ENCODE data around the gene ATP9A. TPM values are rescaled to one million over a fixed set of nuclear protein-coding genes. Genes with fewer than 3 reads are reported as not detected.

ATP9A gene
- total RNA-seq, 2 experiments from 2014 or later, result 0.58 to 0.65 TPM

DNA sequence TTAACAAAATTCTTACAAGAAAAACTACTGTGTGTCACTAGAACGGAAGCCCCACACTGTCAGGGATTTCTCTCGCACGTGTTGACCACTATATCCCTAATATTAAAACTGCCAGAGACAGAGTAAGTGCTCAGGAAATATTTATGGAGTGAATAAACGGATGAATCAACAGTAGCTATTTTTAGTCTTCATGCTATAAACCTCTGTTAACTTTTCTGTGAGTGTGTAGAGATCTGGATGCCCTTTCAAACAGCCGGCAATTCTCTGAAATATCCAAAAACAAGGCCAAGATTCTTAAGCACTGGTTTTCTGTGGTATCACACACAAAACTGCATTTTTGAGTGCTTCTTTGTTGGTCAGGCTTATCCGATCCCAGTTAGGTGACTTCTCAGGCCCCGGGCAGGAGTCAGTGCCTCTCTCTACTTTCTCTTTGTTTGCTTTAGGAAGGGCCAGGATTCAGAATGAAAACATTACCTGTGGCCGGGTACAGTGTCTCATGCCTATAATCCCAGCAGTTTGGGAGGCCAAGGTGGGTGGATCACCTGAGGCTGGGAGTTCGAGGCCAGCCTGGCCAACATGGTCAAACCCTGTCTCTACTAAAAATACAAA lies 15.7 kb downstream of the ATP9A start:
- Mint-ChIP-seq H3K4me3 (no peak overlapping the region), H3K27me3 (no peaks in the 10 kb centered on the region), H3K9me3 (no peaks in the 10 kb centered on the region), H3K27ac (no peak overlapping the region), H3K4me1 (ENCODE audit: low read depth) (peaks cover 3% of the 10 kb centered on the region), H3K36me3 (ENCODE audit: low read depth) (no peaks in the 10 kb centered on the region)
- POLR2A ChIA-PET, result no interaction called here
- TF ChIP-seq, protein P1, sequence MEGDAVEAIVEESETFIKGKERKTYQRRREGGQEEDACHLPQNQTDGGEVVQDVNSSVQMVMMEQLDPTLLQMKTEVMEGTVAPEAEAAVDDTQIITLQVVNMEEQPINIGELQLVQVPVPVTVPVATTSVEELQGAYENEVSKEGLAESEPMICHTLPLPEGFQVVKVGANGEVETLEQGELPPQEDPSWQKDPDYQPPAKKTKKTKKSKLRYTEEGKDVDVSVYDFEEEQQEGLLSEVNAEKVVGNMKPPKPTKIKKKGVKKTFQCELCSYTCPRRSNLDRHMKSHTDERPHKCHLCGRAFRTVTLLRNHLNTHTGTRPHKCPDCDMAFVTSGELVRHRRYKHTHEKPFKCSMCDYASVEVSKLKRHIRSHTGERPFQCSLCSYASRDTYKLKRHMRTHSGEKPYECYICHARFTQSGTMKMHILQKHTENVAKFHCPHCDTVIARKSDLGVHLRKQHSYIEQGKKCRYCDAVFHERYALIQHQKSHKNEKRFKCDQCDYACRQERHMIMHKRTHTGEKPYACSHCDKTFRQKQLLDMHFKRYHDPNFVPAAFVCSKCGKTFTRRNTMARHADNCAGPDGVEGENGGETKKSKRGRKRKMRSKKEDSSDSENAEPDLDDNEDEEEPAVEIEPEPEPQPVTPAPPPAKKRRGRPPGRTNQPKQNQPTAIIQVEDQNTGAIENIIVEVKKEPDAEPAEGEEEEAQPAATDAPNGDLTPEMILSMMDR (IDR thresholded peaks at IDR 0.05), result no peak
- intact Hi-C loops (cut with micrococcal nuclease), result no loop called here
- CTCF ChIA-PET, result no interaction called here
- DNase-seq (no peak), ATAC-seq (no peak)

DNA sequence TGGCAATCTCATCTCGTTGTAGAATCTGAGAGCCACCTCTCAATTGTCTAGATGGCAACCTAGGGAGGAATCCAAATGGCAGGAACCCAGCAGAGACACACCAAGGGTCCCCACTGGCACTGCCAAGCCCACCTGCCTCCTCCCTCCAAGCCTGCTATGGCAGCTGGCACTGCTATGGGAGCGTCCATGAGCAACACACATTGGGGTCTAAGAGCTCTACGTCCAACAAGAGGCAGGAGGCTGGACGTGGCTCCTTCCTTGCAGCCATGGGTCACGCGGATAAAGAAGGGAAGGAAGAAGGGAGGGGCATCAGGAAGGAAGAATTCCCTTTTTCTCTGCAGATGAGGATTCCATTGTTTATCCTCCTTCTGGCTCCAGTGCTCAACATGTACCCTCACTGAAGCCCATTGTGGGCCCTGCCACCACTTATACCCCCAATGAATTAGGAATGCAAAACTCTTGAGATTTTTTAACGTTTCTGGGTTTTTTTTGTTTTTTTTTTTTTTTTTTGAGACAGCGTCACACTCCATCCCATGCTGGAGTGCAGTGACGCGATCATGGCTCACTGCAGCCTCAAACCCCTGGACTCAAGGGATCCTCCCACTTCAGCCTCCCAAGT lies 17.3 kb downstream of the ATP9A start:
- DNase-seq (no peak), ATAC-seq (no peak)
- no peak overlapping the region for H3K4me3 Mint-ChIP-seq
- ChIA-PET CTCF (no interaction called here), POLR2A (no interaction called here)
- TF ChIP-seq, protein P1 (IDR thresholded peaks at IDR 0.05), result no peak
- no peak overlapping the region for H3K27ac Mint-ChIP-seq
- H3K36me3 Mint-ChIP-seq (ENCODE audit: low read depth), result no peaks in the 10 kb centered on the region
- no peaks in the 10 kb centered on the region for H3K9me3 Mint-ChIP-seq
- H3K4me1 Mint-ChIP-seq (ENCODE audit: low read depth), result peaks cover 3% of the 10 kb centered on the region
- peaks cover under 1% of the 10 kb centered on the region for H3K27me3 Mint-ChIP-seq
- intact Hi-C loops (cut with micrococcal nuclease), result no loop called here

DNA sequence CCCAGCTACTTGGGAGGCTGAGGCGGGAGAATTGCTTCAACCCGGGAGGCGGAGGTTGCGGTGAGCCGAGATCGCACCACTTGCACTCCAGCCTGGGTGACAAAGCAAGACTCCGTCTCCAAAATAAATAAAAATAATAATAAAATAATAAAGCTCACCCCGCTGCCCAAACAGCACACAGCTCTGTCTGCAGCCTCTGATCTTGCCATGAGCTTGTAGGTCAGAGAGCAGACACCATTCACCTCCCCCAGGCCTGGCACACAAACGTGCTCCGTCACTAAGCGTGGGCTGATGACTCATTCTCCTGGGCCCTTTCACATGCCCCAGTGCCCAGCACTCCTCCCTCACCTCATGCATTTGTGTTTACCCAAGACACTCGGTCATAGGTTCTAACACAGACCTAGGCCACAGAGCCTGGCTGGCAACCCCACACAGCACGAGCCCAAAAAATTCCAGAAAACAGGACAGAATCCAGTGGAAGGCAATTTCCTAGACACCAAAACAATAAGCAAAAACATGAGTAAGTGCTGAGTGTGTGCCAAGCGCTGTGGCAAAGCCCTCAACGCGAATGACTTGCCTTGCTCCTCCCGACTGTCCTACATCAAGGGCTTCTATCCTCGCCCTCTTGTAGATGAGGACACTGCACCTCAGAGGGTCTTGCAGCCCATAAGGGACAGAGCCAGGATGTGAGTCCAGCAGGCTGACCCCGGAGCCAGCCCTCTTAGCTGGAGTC lies 18.0 kb downstream of the ATP9A start:
- peak; percentile 69 for DNase-seq
- H3K27me3 Mint-ChIP-seq, result peaks cover 2% of the 10 kb centered on the region
- intact Hi-C loops (cut with micrococcal nuclease), result no loop called here
- no peaks in the 10 kb centered on the region for H3K9me3 Mint-ChIP-seq
- no peak overlapping the region for H3K4me3 Mint-ChIP-seq
- ChIA-PET POLR2A (no interaction called here), CTCF (interaction anchor here (0.8 kb wide), 1 partner anchor 49 kb away, joined by 3 read pairs; no protein-coding TSS in a partner anchor)
- TF ChIP-seq, protein P1 (IDR thresholded peaks at IDR 0.05), result no peak
- peaks cover 3% of the 10 kb centered on the region for H3K4me1 Mint-ChIP-seq (ENCODE audit: low read depth)
- no peak overlapping the region for H3K27ac Mint-ChIP-seq
- H3K36me3 Mint-ChIP-seq (ENCODE audit: low read depth), result no peaks in the 10 kb centered on the region
- peak; percentile 78 for ATAC-seq

DNA sequence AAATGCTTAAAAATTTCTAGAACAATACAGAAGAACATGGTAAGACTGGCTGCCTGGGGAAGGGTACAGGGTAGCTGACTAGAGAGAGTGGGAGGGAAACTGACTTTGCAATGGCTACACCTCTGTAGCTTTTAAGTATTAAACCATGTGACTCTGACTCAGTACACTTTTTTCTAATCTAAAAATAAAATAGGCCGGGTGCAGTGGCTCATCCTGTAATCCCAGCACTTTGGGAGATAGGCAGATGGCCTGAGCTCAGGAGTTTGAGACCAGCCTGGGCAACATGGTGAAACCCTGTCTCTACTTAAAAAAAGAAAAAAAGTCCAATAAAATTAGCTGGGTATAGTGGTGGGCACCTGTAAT lies 18.5 kb downstream of the ATP9A start:
- intact Hi-C loops (cut with micrococcal nuclease), result no loop called here
- ChIA-PET POLR2A (no interaction called here), CTCF (interaction anchor here (0.8 kb wide), 1 partner anchor 49 kb away, joined by 3 read pairs; no protein-coding TSS in a partner anchor)
- Mint-ChIP-seq H3K4me1 (ENCODE audit: low read depth) (peaks cover 3% of the 10 kb centered on the region), H3K4me3 (no peak overlapping the region), H3K27me3 (peaks cover 2% of the 10 kb centered on the region), H3K9me3 (no peaks in the 10 kb centered on the region), H3K36me3 (ENCODE audit: low read depth) (no peaks in the 10 kb centered on the region), H3K27ac (no peak overlapping the region)
- TF ChIP-seq, protein P1 (IDR thresholded peaks at IDR 0.05), result no peak
- no peak for DNase-seq
- ATAC-seq, result no peak

All from activated CD8-positive, alpha-beta T cell treated with anti-CD3 and anti-CD28 coated beads for 36 hours (primary cell).